Rectal smooth muscle tissue (tissue), 1 donor: ENCODE data around the gene TRIM45.

ENCODE experiments used
- H3K27ac ChIP-seq: one replicate; pipeline ENCODE4 v1.7.0; 2013; ENCODE audit warnings: low read depth, low read length, inconsistent platforms
- H3K27me3 ChIP-seq: one replicate; pipeline ENCODE4 v1.7.0; 2013; ENCODE audit warnings: low read length; ENCODE audit not compliant: control insufficient read depth, insufficient read depth
- H3K36me3 ChIP-seq: one replicate; pipeline ENCODE4 v1.7.0; 2013; ENCODE audit warnings: low read length; ENCODE audit not compliant: control insufficient read depth, insufficient read depth
- H3K4me1 ChIP-seq: one replicate; pipeline ENCODE4 v1.7.0; 2013; ENCODE audit warnings: low read length; ENCODE audit not compliant: control insufficient read depth, insufficient read depth
- H3K4me3 ChIP-seq: one replicate; pipeline ENCODE4 v1.7.0; 2013; ENCODE audit warnings: low read length
- H3K9ac ChIP-seq: one replicate; pipeline ENCODE4 v1.7.0; 2013; ENCODE audit warnings: low read length

Gene TRIM45

GRCh38 chr1:117092594-117092993 lies 29.0 kb downstream of the TRIM45 start:
- H3K36me3 ChIP-seq: peaks cover 6% of the 10 kb centered on the region
- H3K9ac ChIP-seq: no peak overlapping the region
- no peaks in the 10 kb centered on the region for H3K27me3 ChIP-seq
- peaks cover 4% of the 10 kb centered on the region for H3K4me1 ChIP-seq
- H3K4me3 ChIP-seq: no peak overlapping the region
- peak overlapping the region; percentile 21 for H3K27ac ChIP-seq

DNA sequence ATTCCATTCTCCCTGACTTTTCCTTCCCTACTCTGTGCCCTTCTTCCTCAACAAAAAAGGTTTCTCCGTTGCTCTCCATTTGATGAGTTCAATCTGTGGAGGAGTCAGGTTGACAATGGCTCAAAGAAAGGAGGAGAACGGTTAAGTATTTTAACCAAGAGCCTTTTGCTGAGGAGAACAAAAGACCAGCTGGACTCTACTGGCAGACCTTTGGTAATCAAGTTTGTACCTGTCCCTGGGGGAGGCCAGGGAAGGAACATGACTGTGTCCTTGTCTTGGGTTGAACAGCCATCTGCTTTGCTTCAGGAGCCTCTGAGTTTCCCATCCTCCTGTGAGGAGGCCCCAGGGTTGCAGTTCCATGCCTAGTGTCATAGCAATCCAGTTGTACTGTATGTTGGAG lies 31.6 kb downstream of the TRIM45 start:
- H3K9ac ChIP-seq: no peak overlapping the region
- H3K4me1 ChIP-seq: peaks cover 4% of the 10 kb centered on the region
- no peaks in the 10 kb centered on the region for H3K27me3 ChIP-seq
- H3K36me3 ChIP-seq: peaks cover 7% of the 10 kb centered on the region
- no peak overlapping the region for H3K4me3 ChIP-seq
- no peak overlapping the region for H3K27ac ChIP-seq

- no peak overlapping the region for H3K4me3 ChIP-seq
- no peak overlapping the region for H3K9ac ChIP-seq
- no peak overlapping the region for H3K27ac ChIP-seq
- no peaks in the 10 kb centered on the region for H3K27me3 ChIP-seq
- no peaks in the 10 kb centered on the region for H3K4me1 ChIP-seq
- peaks cover 3% of the 10 kb centered on the region for H3K36me3 ChIP-seq
These were observed 33.9 kb downstream of the TRIM45 start for GRCh38 chr1:117087686-117088085.

GRCh38 chr1:117084231-117084630 lies 37.3 kb downstream of the TRIM45 start:
- Histone ChIP-seq H3K27ac (no peak overlapping the region), H3K4me1 (no peaks in the 10 kb centered on the region), H3K4me3 (no peak overlapping the region), H3K9ac (no peak overlapping the region), H3K36me3 (peaks cover 3% of the 10 kb centered on the region), H3K27me3 (no peaks in the 10 kb centered on the region)

DNA sequence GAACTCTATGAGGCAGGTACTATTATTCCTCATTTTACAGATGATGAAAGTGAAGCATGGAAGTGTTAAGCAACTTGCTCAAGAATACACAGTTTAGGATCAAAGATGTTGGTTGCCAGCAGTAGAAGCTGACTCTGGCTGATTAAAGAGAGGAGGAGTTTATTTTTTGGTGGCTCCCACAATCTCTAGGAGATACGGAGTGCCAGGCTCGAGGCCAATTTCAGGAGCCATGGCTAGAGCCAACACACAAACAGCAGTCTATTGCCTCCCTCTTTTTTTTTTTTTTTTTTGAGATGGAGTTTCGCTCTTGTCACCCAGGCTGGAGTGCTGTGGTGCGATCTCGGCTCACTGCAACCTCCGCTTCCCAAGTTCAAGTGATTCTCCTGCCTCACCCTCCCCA lies 41.8 kb downstream of the TRIM45 start:
- Histone ChIP-seq H3K27ac (no peak overlapping the region), H3K4me1 (no peaks in the 10 kb centered on the region), H3K4me3 (no peak overlapping the region), H3K27me3 (no peaks in the 10 kb centered on the region), H3K9ac (no peak overlapping the region), H3K36me3 (peaks cover 11% of the 10 kb centered on the region)

DNA sequence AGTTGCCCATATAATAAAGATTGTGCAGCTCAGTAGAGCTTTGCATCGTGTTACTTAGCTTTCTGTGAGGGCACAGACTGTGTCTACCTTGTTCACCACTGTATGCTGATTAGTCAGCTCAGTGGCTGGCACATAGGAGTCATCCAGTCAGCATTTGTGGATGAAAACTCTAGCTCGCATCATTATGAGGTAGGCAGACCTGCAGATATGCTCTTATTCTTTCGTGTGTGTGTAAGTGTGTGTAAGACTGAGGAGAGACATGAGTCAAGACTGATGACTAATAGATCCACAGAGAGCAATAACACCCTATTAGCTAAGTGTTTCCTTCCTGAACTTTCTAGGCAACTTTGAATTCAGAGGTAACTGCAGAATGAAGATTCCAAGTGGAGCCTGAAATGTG lies 44.3 kb downstream of the TRIM45 start:
- no peaks in the 10 kb centered on the region for H3K4me1 ChIP-seq
- H3K9ac ChIP-seq: no peak overlapping the region
- H3K4me3 ChIP-seq: no peak overlapping the region
- H3K27ac ChIP-seq: no peak overlapping the region
- peaks cover 11% of the 10 kb centered on the region for H3K36me3 ChIP-seq
- no peaks in the 10 kb centered on the region for H3K27me3 ChIP-seq

DNA sequence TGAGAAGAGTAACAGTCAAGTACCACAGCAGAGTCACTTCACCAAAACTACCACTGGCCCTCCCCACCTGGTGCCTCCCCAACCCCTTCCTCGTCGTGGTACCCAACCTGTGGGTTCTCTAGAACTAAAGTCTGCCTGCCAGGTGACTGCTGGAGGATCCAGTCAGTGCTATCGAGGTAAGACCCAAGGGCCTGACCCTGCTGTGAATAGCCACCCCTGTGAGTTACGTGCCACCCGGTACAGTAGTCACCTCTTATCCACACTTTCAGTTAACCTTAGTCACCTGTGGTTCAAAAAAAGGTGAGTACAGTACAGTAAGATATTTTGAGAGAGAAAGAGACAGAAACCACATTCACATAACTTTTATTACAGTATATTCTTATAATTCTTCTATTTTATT lies 44.9 kb downstream of the TRIM45 start:
- H3K4me3 ChIP-seq: no peak overlapping the region
- H3K9ac ChIP-seq: no peak overlapping the region
- no peak overlapping the region for H3K27ac ChIP-seq
- no peaks in the 10 kb centered on the region for H3K27me3 ChIP-seq
- H3K36me3 ChIP-seq: peaks cover 11% of the 10 kb centered on the region
- H3K4me1 ChIP-seq: no peaks in the 10 kb centered on the region

- H3K4me1 ChIP-seq: no peaks in the 10 kb centered on the region
- no peak overlapping the region for H3K4me3 ChIP-seq
- H3K27ac ChIP-seq: no peak overlapping the region
- H3K27me3 ChIP-seq: no peaks in the 10 kb centered on the region
- peaks cover 2% of the 10 kb centered on the region for H3K36me3 ChIP-seq
- no peak overlapping the region for H3K9ac ChIP-seq
These were observed 51.4 kb downstream of the TRIM45 start for GRCh38 chr1:117070124-117070523.

- no peak overlapping the region for H3K9ac ChIP-seq
- no peak overlapping the region for H3K27ac ChIP-seq
- no peaks in the 10 kb centered on the region for H3K27me3 ChIP-seq
- no peaks in the 10 kb centered on the region for H3K4me1 ChIP-seq
- no peak overlapping the region for H3K4me3 ChIP-seq
- no peaks in the 10 kb centered on the region for H3K36me3 ChIP-seq
These were observed 52.2 kb downstream of the TRIM45 start for GRCh38 chr1:117069220-117069844.

- Histone ChIP-seq H3K36me3 (no peaks in the 10 kb centered on the region), H3K9ac (no peak overlapping the region), H3K27me3 (no peaks in the 10 kb centered on the region), H3K27ac (no peak overlapping the region), H3K4me1 (no peaks in the 10 kb centered on the region), H3K4me3 (no peak overlapping the region)
These were observed 53.0 kb downstream of the TRIM45 start for GRCh38 chr1:117068580-117068979.

- Histone ChIP-seq H3K36me3 (no peaks in the 10 kb centered on the region), H3K9ac (no peak overlapping the region), H3K4me3 (no peak overlapping the region), H3K27me3 (no peaks in the 10 kb centered on the region), H3K27ac (no peak overlapping the region), H3K4me1 (no peaks in the 10 kb centered on the region)
These were observed 53.8 kb downstream of the TRIM45 start for GRCh38 chr1:117067533-117068370.

- H3K36me3 ChIP-seq: no peaks in the 10 kb centered on the region
- H3K4me1 ChIP-seq: no peaks in the 10 kb centered on the region
- H3K9ac ChIP-seq: no peak overlapping the region
- H3K27me3 ChIP-seq: no peaks in the 10 kb centered on the region
- H3K27ac ChIP-seq: no peak overlapping the region
- H3K4me3 ChIP-seq: no peak overlapping the region
These were observed 55.2 kb downstream of the TRIM45 start for GRCh38 chr1:117066367-117066766.

GRCh38 chr1:117061986-117062415 lies 59.5 kb downstream of the TRIM45 start:
- Histone ChIP-seq H3K9ac (no peak overlapping the region), H3K27ac (no peak overlapping the region), H3K36me3 (no peaks in the 10 kb centered on the region), H3K4me3 (no peak overlapping the region), H3K27me3 (no peaks in the 10 kb centered on the region), H3K4me1 (peaks cover 4% of the 10 kb centered on the region)
